HepG2 (cell line): Measurements from ENCODE around the gene SH3D19. TPM values are rescaled to one million over a fixed set of nuclear protein-coding genes. Genes with fewer than 3 reads are reported as not detected.

Experiments used
- ATAC-seq: fragments of 200-7000 bp; cut with Tn5 transposase; 3 replicates; pipeline ENCODE4 v1.9.1; 2020; ENCODE audit warnings: mild to moderate bottlenecking, moderate library complexity
- BruUV-seq: library from RNA; stranded (reverse); fragments of 400-500 nt; replicated peaks from 2 replicates; lab custom pipeline; 2021; lab: Mats Ljungman, UMichigan
- CTCF ChIA-PET: fragments of 300-600 bp; formaldehyde crosslinking; extraction: SDS; loops from one replicate; lab custom pipeline; 2021; ENCODE audit warnings: low total read pairs, inconsistent platforms, low intra/inter-chr PET ratio; lab: Yijun Ruan, JAX
- POLR2A ChIA-PET: fragments of 350-600 bp; sonication (Branson Sonifier 250); formaldehyde crosslinking; loops from one replicate; lab custom pipeline; 2020; ENCODE audit warnings: antibody characterized with exemption, inconsistent platforms; lab: Yijun Ruan, JAX
- DNase-seq: peaks from one replicate; pipeline ENCODE4 v3.0.0-alpha.2; 2015; ENCODE audit warnings: low spot score
- FAIRE-seq: peaks from 3 replicates; lab custom pipeline; 2011; peaks lifted over from hg19 to GRCh38; lab: Jason Lieb, UNC
- H2AFZ ChIP-seq: one replicate; pipeline ENCODE4 v1.6.1; 2011; ENCODE audit warnings: low read length, inconsistent platforms
- H3K27ac ChIP-seq: fragments of 300-600 bp; 3 replicates; pipeline ENCODE4 v1.8.0; 2011; ENCODE audit warnings: mixed run types, mild to moderate bottlenecking, mixed read lengths, low read length, inconsistent platforms; ENCODE audit not compliant: insufficient read depth; ENCODE audit errors: extremely low read length
- H3K27me3 ChIP-seq, 2 experiments: fragments of 200-600 bp in 1 of 2; 2 replicates in 1 of 2; 3 replicates in 1 of 2; pipeline versions ENCODE4 v1.6.0 to v1.8.0; 2011; ENCODE audit warnings: low read length in 2 of 2, mild to moderate bottlenecking in 2 of 2, moderate library complexity in 2 of 2, inconsistent platforms in 1 of 2; ENCODE audit not compliant: insufficient read depth in 2 of 2, control insufficient read depth in 1 of 2
- H3K36me3 ChIP-seq, 2 experiments: fragments of 200-600 bp in 1 of 2; replicated peaks in 1 of 2; 2 replicates in 1 of 2; 3 replicates in 1 of 2; pipeline versions ENCODE4 v1.5.1 to v1.8.0; 2011; ENCODE audit warnings: low read length in 2 of 2, inconsistent platforms in 1 of 2; ENCODE audit not compliant: insufficient read depth in 2 of 2, control insufficient read depth in 1 of 2
- H3K4me1 ChIP-seq: 2 replicates; pipeline ENCODE4 v1.5.1; 2012; ENCODE audit warnings: low read length, inconsistent platforms; ENCODE audit not compliant: insufficient read depth
- H3K4me2 ChIP-seq: 2 replicates; pipeline ENCODE4 v1.6.0; 2011; ENCODE audit warnings: low read depth, low read length, inconsistent platforms
- H3K4me3 ChIP-seq, 3 experiments: fragments of 200-600 bp in 1 of 3; sonication (generic), shearing (Covaris generic) in 1 of 3; replicated peaks in 1 of 3; 2 replicates each; pipeline ENCODE4 v1.5.1; 2011 to 2016; ENCODE audit warnings: low read length in 3 of 3, inconsistent platforms in 2 of 3, low read depth in 2 of 3, mild to moderate bottlenecking in 2 of 3, control low read depth in 1 of 3, mixed read lengths in 1 of 3; ENCODE audit not compliant: insufficient read depth in 1 of 3
- H3K79me2 ChIP-seq: one replicate; pipeline ENCODE4 v1.6.1; 2011; ENCODE audit warnings: low read length, inconsistent platforms; ENCODE audit not compliant: insufficient read depth
- H3K9ac ChIP-seq: 2 replicates; pipeline ENCODE4 v1.6.0; 2011; ENCODE audit warnings: mild to moderate bottlenecking, low read depth, low read length, inconsistent platforms; ENCODE audit not compliant: insufficient read depth
- H3K9me3 ChIP-seq: 2 replicates; pipeline ENCODE4 v1.5.1; 2012; ENCODE audit warnings: mild to moderate bottlenecking, low read length
- H4K20me1 ChIP-seq: 2 replicates; pipeline ENCODE4 v1.6.0; 2011; ENCODE audit warnings: inconsistent platforms, mild to moderate bottlenecking, low read length, moderate library complexity; ENCODE audit not compliant: insufficient read depth
- CEBPB ChIP-seq: IDR thresholded peaks from 2 replicates; pipeline ENCODE4 v1.6.1; 2011; ENCODE audit warnings: low read depth, low read length, improper control_type of control experiment, borderline replicate concordance
- CEBPG ChIP-seq: IDR thresholded peaks from 2 replicates; pipeline ENCODE4 v1.6.1; 2016
- HNRNPK ChIP-seq: fragments of 200-400 bp; formaldehyde crosslinking; IDR thresholded peaks from 2 replicates; pipeline ENCODE4 v1.6.1; 2018; ENCODE audit warnings: low read length, low read depth, moderate library complexity, mild to moderate bottlenecking; ENCODE audit not compliant: poor library complexity, severe bottlenecking
- PRDM4 ChIP-seq: sonication (generic); formaldehyde crosslinking; IDR thresholded peaks from 2 replicates; pipeline ENCODE4 v1.9.0; 2021; ENCODE audit warnings: missing genetic modification reagents, borderline replicate concordance
- RARA ChIP-seq: IDR thresholded peaks from 2 replicates; pipeline ENCODE4 v1.6.1; 2016; ENCODE audit warnings: missing genetic modification reagents, missing compliant biosample characterization
- TMF1 ChIP-seq: sonication (generic); formaldehyde crosslinking; IDR thresholded peaks from 2 replicates; pipeline ENCODE4 v1.8.1; 2022; ENCODE audit warnings: low read depth, missing genetic modification reagents
- ZBTB40 ChIP-seq, 2 experiments: fragments of 450-650 bp in 1 of 2; sonication (generic) in 1 of 2; formaldehyde crosslinking in 1 of 2; IDR thresholded peaks; 2 replicates each; pipeline versions ENCODE4 v1.6.1 to v1.8.0; 2016 to 2022; ENCODE audit warnings: antibody characterized with exemption in 1 of 2, mild to moderate bottlenecking in 1 of 2, missing genetic modification reagents in 1 of 2
- ZNF512B ChIP-seq: sonication (generic); formaldehyde crosslinking; IDR thresholded peaks from 2 replicates; pipeline ENCODE4 v1.5.1; 2020; ENCODE audit warnings: missing genetic modification reagents, mild to moderate bottlenecking, borderline replicate concordance
- WGBS: methylation state at CpG from one replicate; pipeline ENCODE4 v1.1.6; 2017; ENCODE audit warnings: low lambda C conversion rate; 5-methylcytosine and 5-hydroxymethylcytosine counted together
- in situ Hi-C: cut with HindIII; loops from 2 replicates; pipeline ENCODE4 v1.10.0; 2017; ENCODE audit warnings: low pct_unique_long_range_greater_than_20kb; ENCODE audit not compliant: extremely low pct_ligation_motif_present
- intact Hi-C: fragments of 100-400 bp; cut with micrococcal nuclease; formaldehyde crosslinking; loops from one replicate; pipeline ENCODE4 v1.10.0; 2022; ENCODE audit not compliant: unreplicated experiment
- polyA plus RNA-seq, 8 experiments: library from polyadenylated mRNA; depleted of rRNA in 3 of 8; stranded (reverse) in 7 of 8; unstranded in 1 of 8; fragments of >200 nt; fragmentation: Illumina TruSeq in 4 of 8; extraction: Trizol in 4 of 8; gene quantifications; 2 replicates each; pipeline versions ENCODE4 v1.2.1 to v1.2.3, GENCODE V29; 2011 to 2016; ENCODE audit warnings: low read depth in 4 of 8, missing spikeins in 1 of 8, mixed read lengths in 1 of 8; ENCODE audit not compliant: insufficient read depth in 1 of 8
- total RNA-seq, 5 experiments: library from RNA; depleted of rRNA; stranded (reverse); fragments of >200 nt; fragmentation: Illumina TruSeq; extraction: Trizol; gene quantifications; 2 replicates each; pipeline ENCODE4 v1.2.3, GENCODE V29; 2016; ENCODE audit warnings: low read depth in 1 of 5

SH3D19 gene
- total and polyA plus RNA-seq, 2 of the 13 experiments (the other 11 are each of a cell fraction or from before 2014, with no cell fraction given): 31.2 to 38.0 TPM

GRCh38 chr4:151361126-151361525 is 35.7 kb upstream of the SH3D19 start:
- Histone ChIP-seq H4K20me1 (no peaks in the 10 kb centered on the region), H3K4me2 (no peak overlapping the region), H3K79me2 (no peaks in the 10 kb centered on the region), H3K36me3 (no peaks in the 10 kb centered on the region), H3K27ac (no peak overlapping the region), H3K4me3 (no peak overlapping the region), H3K9me3 (no peaks in the 10 kb centered on the region)
- in situ Hi-C loops: loop anchor here (5.0 to 25.0 kb wide), 2 partner anchors 79 to 249 kb away; no protein-coding TSS in a partner anchor
- no peak for FAIRE-seq
- POLR2A ChIA-PET: interaction anchor here (2.1 kb wide), 1 partner anchor 36 kb away, joined by 10 read pairs; the partner anchor contains the start of gene SH3D19
- TF ChIP-seq CEBPB (peak; percentile 80), RARA (CRISPR knock-in tag) (0 out of 2 replicates have a peak, but pooled peaks have one; percentile 7), ZBTB40 (IDR thresholded peaks at IDR 0.05) (no peak), ZBTB40 (CRISPR knock-in tag; IDR thresholded peaks at IDR 0.05) (no peak), TMF1 (CRISPR knock-in tag) (no peak), HNRNPK (peak; percentile 20), PRDM4 (CRISPR knock-in tag) (no peak), CEBPG (CRISPR knock-in tag) (peak; percentile 57), ZNF512B (CRISPR knock-in tag) (no peak)
- TF ChIP-seq, all 625 proteins: peak for 4
- CTCF ChIA-PET: no interaction called here
- DNase-seq (no peak), ATAC-seq (no peak)
- WGBS: 60% methylated on average over 2 of the region's 2 CpGs
- H2AFZ ChIP-seq: no peak overlapping the region
- no peaks in the 10 kb centered on the region; a peak in 1 of 5 replicates for H3K27me3 ChIP-seq
- intact Hi-C loops: loop anchor here (5.0 kb wide), 1 partner anchor 51 kb away; no protein-coding TSS in a partner anchor
- peaks cover 23% of the 10 kb centered on the region for H3K4me1 ChIP-seq
- no TSS peak for BruUV-seq
- no peak overlapping the region for H3K9ac ChIP-seq
